A673 (cell line): Measurements from ENCODE around the gene RTKN2. TPM values are rescaled to one million over a fixed set of nuclear protein-coding genes. Genes with fewer than 3 reads are reported as not detected.

Experiments
- BruUV-seq: library from RNA; stranded (reverse); fragments of 400-500 nt; replicated peaks from 2 replicates; lab custom pipeline; 2021; lab: Mats Ljungman, UMichigan
- CTCF ChIA-PET: fragments of 300-600 bp; sonication (Branson Sonifier 250); formaldehyde crosslinking; loops from one replicate; lab custom pipeline; 2022; ENCODE audit warnings: antibody characterized with exemption; lab: Charles Lee
- POLR2A ChIA-PET: fragments of 300-600 bp; sonication (Branson Sonifier 250); formaldehyde crosslinking; loops from one replicate; lab custom pipeline; 2022; ENCODE audit warnings: antibody characterized with exemption; ENCODE audit not compliant: low non-redundant PET; lab: Charles Lee
- DNase-seq: peaks from one replicate; pipeline ENCODE4 v3.0.0-alpha.2; 2015; ENCODE audit warnings: low spot score
- H3K27ac ChIP-seq: fragments of 200-600 bp; sonication (generic); 2 replicates; pipeline ENCODE4 v1.5.1; 2016; ENCODE audit warnings: mixed run types, low read depth, mild to moderate bottlenecking, mixed read lengths, antibody characterized with exemption, low read length; ENCODE audit not compliant: poor library complexity, severe bottlenecking
- H3K27me3 ChIP-seq: fragments of 200-600 bp; sonication (generic); replicated peaks from 2 replicates; pipeline ENCODE4 v1.6.1; 2017; ENCODE audit warnings: mixed run types, low read depth, mild to moderate bottlenecking, mixed read lengths, antibody characterized with exemption, low read length; ENCODE audit not compliant: insufficient read depth, poor library complexity
- H3K36me3 ChIP-seq: fragments of 200-600 bp; sonication (generic); 2 replicates; pipeline ENCODE4 v1.6.1; 2016; ENCODE audit warnings: mixed run types, mild to moderate bottlenecking, mixed read lengths, antibody characterized with exemption, low read length; ENCODE audit not compliant: insufficient read depth, poor library complexity, severe bottlenecking
- H3K4me1 ChIP-seq: fragments of 200-600 bp; sonication (generic); 2 replicates; pipeline ENCODE4 v1.6.1; 2017; ENCODE audit warnings: mixed run types, mild to moderate bottlenecking, mixed read lengths, antibody characterized with exemption, low read length; ENCODE audit not compliant: insufficient read depth, poor library complexity, severe bottlenecking
- H3K4me3 ChIP-seq: fragments of 200-600 bp; sonication (generic); 2 replicates; pipeline ENCODE4 v1.5.1; 2016; ENCODE audit warnings: low read depth, mixed run types, mild to moderate bottlenecking, mixed read lengths, low read length; ENCODE audit not compliant: poor library complexity, severe bottlenecking
- H3K9me3 ChIP-seq: fragments of 200-600 bp; sonication (generic); 2 replicates; pipeline ENCODE4 v1.6.1; 2016; ENCODE audit warnings: mixed run types, low read depth, mild to moderate bottlenecking, mixed read lengths, antibody characterized with exemption, low read length; ENCODE audit not compliant: poor library complexity, severe bottlenecking
- EZH2 ChIP-seq: fragments of 200-600 bp; sonication (generic); IDR thresholded peaks from 2 replicates; pipeline ENCODE4 v1.6.1; 2017; ENCODE audit warnings: borderline replicate concordance, low read depth, mild to moderate bottlenecking, mixed read lengths, antibody characterized with exemption, low read length; ENCODE audit not compliant: poor library complexity, severe bottlenecking
- intact Hi-C: fragments of 100-400 bp; cut with micrococcal nuclease; formaldehyde crosslinking; loops from one replicate; pipeline ENCODE4 v1.10.0; 2022; ENCODE audit not compliant: unreplicated experiment
- total RNA-seq: library from RNA; stranded (reverse); gene quantifications from 2 replicates; pipeline ENCODE4 v1.2.3, GENCODE V29; 2021
- TF ChIP-seq, protein P1 (sequence below): fragments of 300-800, 200-600 bp; sonication (generic); conservative IDR thresholded peaks from 2 replicates; pipeline ENCODE4 v1.5.1; 2017; ENCODE audit warnings: low read depth, mild to moderate bottlenecking, antibody characterized with exemption, low read length, moderate library complexity, mixed read lengths

RTKN2 gene
- total RNA-seq, 1 experiment from 2014 or later: 22.3 TPM

GRCh38 chr10:62175251-62175650, 93.4 kb downstream of the RTKN2 start:
- H3K36me3 ChIP-seq: no peaks in the 10 kb centered on the region
- no peak for DNase-seq
- H3K4me1 ChIP-seq: peaks cover 4% of the 10 kb centered on the region
- no peaks in the 10 kb centered on the region for H3K27me3 ChIP-seq
- no TSS peak for BruUV-seq
- intact Hi-C loops: no loop called here
- CTCF ChIA-PET: no interaction called here
- H3K27ac ChIP-seq: no peak overlapping the region
- TF ChIP-seq, protein P1, sequence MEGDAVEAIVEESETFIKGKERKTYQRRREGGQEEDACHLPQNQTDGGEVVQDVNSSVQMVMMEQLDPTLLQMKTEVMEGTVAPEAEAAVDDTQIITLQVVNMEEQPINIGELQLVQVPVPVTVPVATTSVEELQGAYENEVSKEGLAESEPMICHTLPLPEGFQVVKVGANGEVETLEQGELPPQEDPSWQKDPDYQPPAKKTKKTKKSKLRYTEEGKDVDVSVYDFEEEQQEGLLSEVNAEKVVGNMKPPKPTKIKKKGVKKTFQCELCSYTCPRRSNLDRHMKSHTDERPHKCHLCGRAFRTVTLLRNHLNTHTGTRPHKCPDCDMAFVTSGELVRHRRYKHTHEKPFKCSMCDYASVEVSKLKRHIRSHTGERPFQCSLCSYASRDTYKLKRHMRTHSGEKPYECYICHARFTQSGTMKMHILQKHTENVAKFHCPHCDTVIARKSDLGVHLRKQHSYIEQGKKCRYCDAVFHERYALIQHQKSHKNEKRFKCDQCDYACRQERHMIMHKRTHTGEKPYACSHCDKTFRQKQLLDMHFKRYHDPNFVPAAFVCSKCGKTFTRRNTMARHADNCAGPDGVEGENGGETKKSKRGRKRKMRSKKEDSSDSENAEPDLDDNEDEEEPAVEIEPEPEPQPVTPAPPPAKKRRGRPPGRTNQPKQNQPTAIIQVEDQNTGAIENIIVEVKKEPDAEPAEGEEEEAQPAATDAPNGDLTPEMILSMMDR: no peak
- no peak for TF ChIP-seq EZH2
- H3K9me3 ChIP-seq: peaks cover 23% of the 10 kb centered on the region
- POLR2A ChIA-PET: no interaction called here
- H3K4me3 ChIP-seq: no peak overlapping the region

DNA sequence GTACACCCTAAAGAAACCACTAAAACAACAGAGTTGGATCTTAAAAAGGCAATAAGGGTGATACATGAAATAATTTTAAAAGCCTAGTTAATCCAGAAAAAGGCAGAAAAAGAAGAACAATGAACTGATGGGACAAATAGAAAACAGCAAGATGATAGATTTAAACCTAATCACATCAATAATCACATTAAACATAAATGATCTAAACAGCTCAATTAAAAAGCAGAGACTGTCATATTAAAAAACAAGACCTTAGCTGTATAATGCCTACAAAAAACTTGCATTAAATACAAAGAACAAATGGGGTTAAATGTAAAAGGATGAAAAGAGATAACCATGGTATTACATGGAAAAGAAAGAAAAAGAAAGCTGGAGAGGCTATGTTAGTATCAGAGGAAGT, 96.2 kb downstream of the RTKN2 start:
- intact Hi-C loops: no loop called here

GRCh38 chr10:62171791-62172190, 96.9 kb downstream of the RTKN2 start:
- no peak for TF ChIP-seq EZH2
- TF ChIP-seq, protein P1: no peak
- ChIA-PET POLR2A (no interaction called here), CTCF (no interaction called here)
- Histone ChIP-seq H3K9me3 (peaks cover 19% of the 10 kb centered on the region), H3K27me3 (no peaks in the 10 kb centered on the region), H3K4me3 (no peak overlapping the region), H3K27ac (peak overlapping the region; percentile 16), H3K4me1 (peaks cover 17% of the 10 kb centered on the region), H3K36me3 (no peaks in the 10 kb centered on the region)
- intact Hi-C loops: no loop called here
- no TSS peak for BruUV-seq
- peak; percentile 54 for DNase-seq

More for the DNA sequence above, 96.2 kb downstream of the RTKN2 start:
- ChIA-PET POLR2A (no interaction called here), CTCF (no interaction called here)
- no TSS peak for BruUV-seq
- DNase-seq: no peak
- no peaks in the 10 kb centered on the region for H3K27me3 ChIP-seq
- TF ChIP-seq EZH2: no peak
- TF ChIP-seq, protein P1: no peak
- H3K36me3 ChIP-seq: no peaks in the 10 kb centered on the region
- H3K9me3 ChIP-seq: peaks cover 23% of the 10 kb centered on the region
- H3K27ac ChIP-seq: no peak overlapping the region
- peaks cover 10% of the 10 kb centered on the region for H3K4me1 ChIP-seq
- no peak overlapping the region for H3K4me3 ChIP-seq
